ENCODE measurements around the gene TRAF1. TPM values are rescaled to one million over a fixed set of nuclear protein-coding genes. Genes with fewer than 3 reads are reported as not detected.
A peak's percentile ranks its signal among the peaks of the same experiment; 100 is the strongest.

TRAF1 gene
- total and polyA plus RNA-seq, 10 of the 15 experiments (the other 5 are each of a cell fraction or from before 2014, with no cell fraction given): 13.8 to 163 (median 128) TPM

- H3K36me3 ChIP-seq (ENCODE audit: control insufficient read depth in 2 of 2, insufficient read depth in 2 of 2, low read length in 1 of 2): peaks cover 2 to 6% of the 10 kb centered on the region in 2 experiments; a peak in 2 of 4 replicates
- SMC1A ChIA-PET (ENCODE audit: uncharacterized antibody, unreplicated experiment): interaction anchor here (0.8 to 26.1 kb wide), 9 partner anchors 9 to 62 kb away, joined by 3 to 522 read pairs (median 5); no protein-coding TSS in a partner anchor
- H2AFZ ChIP-seq (ENCODE audit: control insufficient read depth, low read depth, low read length): no peak overlapping the region
- H3K27ac ChIP-seq (ENCODE audit: control insufficient read depth, insufficient read depth): peak overlapping the region; percentile 99
- POLR2A ChIA-PET: interaction anchor here (0.8 to 18.1 kb wide), 12 partner anchors 9 to 274 kb away, joined by 3 to 383 read pairs (median 8); no protein-coding TSS in a partner anchor
- BruUV-seq (replicated peaks): TSS peak; percentile 58
- H3K9me3 ChIP-seq (replicated peaks; ENCODE audit: control insufficient read depth, insufficient read depth, low read length): no peaks in the 10 kb centered on the region
- H3K79me2 ChIP-seq (ENCODE audit: control insufficient read depth, insufficient read depth, low read length): peaks cover 99% of the 10 kb centered on the region
- H3K4me1 ChIP-seq (ENCODE audit: control insufficient read depth, insufficient read depth, low read length): peaks cover 42% of the 10 kb centered on the region
- FAIRE-seq: no peak
- no peak for DNase-seq (ENCODE audit: low read depth, low spot score)
- H3K4me3 ChIP-seq: peak overlapping the region; percentile 88
- WGBS (ENCODE audit: insufficient coverage, insufficient replicate concordance, low lambda C conversion rate, missing lambda C conversion rate): under 1% methylated on average over 11 of the region's 11 CpGs
- RAD21 ChIA-PET (ENCODE audit: unreplicated experiment): interaction anchor here (0.7 to 11.9 kb wide), 13 partner anchors 9 to 197 kb away, joined by 3 to 196 read pairs (median 4); partner anchors contain the start of gene PHF19
- H3K27me3 ChIP-seq (replicated peaks in 1 of 2; ENCODE audit: control insufficient read depth in 2 of 2, insufficient read depth in 2 of 2, low read length in 1 of 2): no peaks in the 10 kb centered on the region
- CTCF ChIA-PET: interaction anchor here (0.9 to 7.6 kb wide), 8 partner anchors 10 to 206 kb away, joined by 3 to 110 read pairs (median 4); no protein-coding TSS in a partner anchor
- no peaks in the 10 kb centered on the region for H4K20me1 ChIP-seq (ENCODE audit: control insufficient read depth, insufficient read depth)
- in situ Hi-C loops (cut with MboI) (no loop called here), intact Hi-C loops (cut with micrococcal nuclease; ENCODE audit: unreplicated experiment) (loop anchor here (5.0 to 10.0 kb wide), 2 partner anchors 272 to 340 kb away; partner anchors contain the start of gene CDK5RAP2)
- H3K9ac ChIP-seq (ENCODE audit: control insufficient read depth, insufficient read depth, low read length): peak overlapping the region; percentile 99
- peak; percentile 0; the same call in 1 of the 3 replicates for ATAC-seq
- H3K4me2 ChIP-seq (ENCODE audit: control insufficient read depth, insufficient read depth): peak overlapping the region; percentile 38
- TF ChIP-seq NR2F1 (conservative IDR thresholded peaks at IDR 0.05): peak; percentile 92
- no peak for TF ChIP-seq BCL11A (IDR thresholded peaks at IDR 0.05; ENCODE audit: low read depth, low read length)
- no peak for TF ChIP-seq REST (IDR thresholded peaks at IDR 0.05; ENCODE audit: low read depth, low read length)
- no peak for TF ChIP-seq RFX5 (IDR thresholded peaks at IDR 0.05; ENCODE audit: low read depth, low read length)
- TF ChIP-seq USF2 (IDR thresholded peaks at IDR 0.05; ENCODE audit: borderline replicate concordance, low read depth, low read length): no peak
- TF ChIP-seq IKZF2 (IDR thresholded peaks at IDR 0.05): peak; percentile 41 to 60; a peak in 3 of 4 replicates
- peak; percentile 79; the same call in 1 of the 2 replicates for TF ChIP-seq ZNF592 (IDR thresholded peaks at IDR 0.05)
- no peak for TF ChIP-seq CREB1 (IDR thresholded peaks at IDR 0.05; ENCODE audit: low read depth)
- TF ChIP-seq NKRF (conservative IDR thresholded peaks at IDR 0.05): no peak
- TF ChIP-seq RCOR1 (conservative IDR thresholded peaks at IDR 0.05; ENCODE audit: low read depth, low read length): peak; percentile 11; the same call in 1 of the 2 replicates
- TF ChIP-seq ZBED1 (IDR thresholded peaks at IDR 0.05; ENCODE audit: borderline replicate concordance): peak; percentile 12
Observed at GRCh38 chr9:120924698-120925534, 1.7 kb downstream of the TRAF1 start.
